Hindlimb muscle (tissue), 1 donor: ENCODE data around the gene RPP40. TPM values are rescaled to one million over a fixed set of nuclear protein-coding genes. Genes with fewer than 3 reads are reported as not detected.
"Not testable (repeated sequence)": the region's sequence is repeated elsewhere in the genome, so short reads cannot be mapped to it uniquely, and the experiment has no call there.

Source experiments
- DNase-seq: peaks from one replicate; pipeline ENCODE4 v3.0.0-alpha.2; 2013
- polyA plus RNA-seq: library from polyadenylated mRNA; unstranded; fragments of 120-200 nt; gene quantifications from one replicate; pipeline ENCODE4 v1.2.1, GENCODE V29; 2013; ENCODE audit not compliant: insufficient read length

The RPP40 gene, protein sequence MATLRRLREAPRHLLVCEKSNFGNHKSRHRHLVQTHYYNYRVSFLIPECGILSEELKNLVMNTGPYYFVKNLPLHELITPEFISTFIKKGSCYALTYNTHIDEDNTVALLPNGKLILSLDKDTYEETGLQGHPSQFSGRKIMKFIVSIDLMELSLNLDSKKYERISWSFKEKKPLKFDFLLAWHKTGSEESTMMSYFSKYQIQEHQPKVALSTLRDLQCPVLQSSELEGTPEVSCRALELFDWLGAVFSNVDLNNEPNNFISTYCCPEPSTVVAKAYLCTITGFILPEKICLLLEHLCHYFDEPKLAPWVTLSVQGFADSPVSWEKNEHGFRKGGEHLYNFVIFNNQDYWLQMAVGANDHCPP
- 13.2 TPM for polyA plus RNA-seq

DNA sequence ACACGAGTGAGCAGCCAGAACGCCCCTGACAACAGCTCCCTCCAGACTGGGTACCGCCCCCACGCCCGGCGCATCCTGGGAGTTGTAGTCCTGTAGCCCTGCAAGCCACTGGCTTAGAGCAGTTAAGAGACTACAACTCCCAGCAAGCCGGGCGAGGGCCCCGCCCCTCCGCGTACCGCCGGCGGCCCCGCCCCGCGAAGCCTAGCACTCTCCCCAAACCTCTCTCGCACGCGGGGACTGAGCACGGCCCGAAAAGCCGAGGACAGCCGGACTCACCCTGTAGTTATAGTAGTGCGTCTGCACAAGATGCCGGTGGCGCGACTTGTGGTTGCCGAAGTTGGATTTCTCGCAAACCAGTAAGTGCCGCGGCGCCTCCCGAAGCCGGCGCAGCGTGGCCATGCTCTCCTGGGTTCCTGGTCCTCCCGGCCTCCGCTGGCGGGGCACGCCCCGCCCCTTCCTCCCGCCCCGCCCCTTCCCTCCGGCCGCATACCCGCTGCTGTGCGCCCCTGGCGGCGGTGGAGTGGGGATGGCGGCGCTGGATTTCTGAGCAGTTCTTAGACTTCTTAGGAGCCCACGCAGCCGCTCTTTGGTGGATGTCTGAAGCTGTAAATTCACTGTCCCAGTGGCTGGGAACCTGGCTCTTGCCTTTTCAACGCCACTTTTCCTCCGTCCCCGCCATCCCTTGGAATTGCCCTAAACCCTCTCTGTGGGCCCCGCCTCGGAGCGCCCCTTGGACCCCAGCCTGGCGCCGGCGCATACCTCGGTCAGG lies at the start of gene RPP40:
Gene RPP40, minus strand, starts transcription at position 434 of the 769 bp plus-strand sequence. Its CDS starts 35 bp downstream, at position 399.
- DNase-seq: peak; percentile 97

DNA sequence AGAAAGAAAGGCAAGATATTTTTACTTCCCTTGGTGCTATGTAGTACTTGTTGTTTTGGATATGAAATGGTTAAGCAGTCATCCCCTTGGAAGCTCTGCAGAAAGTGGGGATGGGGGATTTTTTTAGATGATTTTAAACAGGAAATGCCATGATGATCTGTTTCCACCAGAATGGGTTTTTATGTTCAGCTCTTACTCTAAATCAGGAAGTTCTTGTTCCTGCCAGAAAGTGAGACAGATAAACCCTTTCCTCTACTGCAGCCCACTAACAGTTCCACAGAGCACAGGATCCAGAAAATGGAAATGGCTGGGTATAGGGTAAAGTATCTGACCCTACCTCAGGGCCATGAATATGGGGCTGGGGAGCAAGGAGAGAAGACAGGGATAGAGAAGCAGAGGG lies 49.2 kb upstream of the RPP40 start:
- no peak for DNase-seq

DNA sequence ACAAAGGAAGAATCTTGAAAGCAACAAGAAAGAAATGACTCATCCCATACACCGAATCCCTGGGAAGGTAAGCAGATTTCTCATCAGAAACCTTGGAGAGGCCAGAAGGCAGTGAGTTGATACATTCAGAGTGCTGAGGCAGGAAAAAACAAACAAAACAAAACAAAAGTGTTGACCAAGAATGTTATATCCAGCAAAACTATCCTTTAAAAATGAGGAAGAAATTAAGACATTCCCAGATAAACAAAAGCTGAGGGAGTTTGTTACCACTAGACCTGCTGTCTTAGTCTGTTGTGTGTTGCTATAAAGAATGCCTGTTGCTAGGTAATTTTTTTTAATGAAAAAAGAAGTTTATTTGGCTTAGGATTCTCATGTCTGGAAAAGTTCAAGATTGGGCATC lies 47.6 kb upstream of the RPP40 start:
- DNase-seq: no peak

DNA sequence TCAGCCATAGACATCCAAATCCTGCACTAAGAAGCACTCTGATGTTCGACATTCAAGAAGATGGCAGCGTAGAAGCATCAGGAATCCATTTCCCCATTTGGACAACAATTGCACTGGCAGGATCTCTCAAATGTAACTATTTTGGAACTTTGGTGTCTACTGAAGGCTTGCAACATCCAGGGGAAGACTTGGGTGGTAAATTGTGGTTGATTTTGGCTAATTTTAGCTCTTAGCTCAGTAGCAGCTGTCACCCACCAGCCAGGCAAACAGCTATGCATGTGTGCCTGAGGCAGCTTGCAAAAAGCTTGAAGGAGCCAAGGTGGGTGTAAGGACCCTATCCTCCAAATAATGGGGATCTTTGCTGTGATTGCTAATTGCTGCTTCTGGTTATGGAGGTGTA lies 46.2 kb upstream of the RPP40 start:
- DNase-seq: no peak

DNA sequence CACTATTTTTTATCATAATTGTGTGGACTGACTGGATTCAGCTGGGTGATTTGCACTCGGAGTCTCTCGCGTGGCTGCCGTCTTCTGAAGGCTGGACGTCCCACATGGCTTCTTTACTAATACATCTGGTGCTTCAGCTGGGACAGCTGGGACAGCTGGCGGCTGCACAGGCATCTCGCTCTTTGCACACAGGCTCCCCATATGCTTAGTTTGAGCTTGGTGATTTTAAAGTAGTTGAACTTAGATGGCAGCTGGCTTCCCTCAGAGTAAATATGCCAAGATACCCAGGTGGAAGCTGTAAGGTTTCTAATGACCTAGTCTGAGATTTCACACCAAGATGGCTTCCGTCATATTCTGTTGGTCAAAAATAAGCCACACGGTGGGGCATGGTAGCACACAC lies 42.6 kb upstream of the RPP40 start:
- no peak for DNase-seq

DNA sequence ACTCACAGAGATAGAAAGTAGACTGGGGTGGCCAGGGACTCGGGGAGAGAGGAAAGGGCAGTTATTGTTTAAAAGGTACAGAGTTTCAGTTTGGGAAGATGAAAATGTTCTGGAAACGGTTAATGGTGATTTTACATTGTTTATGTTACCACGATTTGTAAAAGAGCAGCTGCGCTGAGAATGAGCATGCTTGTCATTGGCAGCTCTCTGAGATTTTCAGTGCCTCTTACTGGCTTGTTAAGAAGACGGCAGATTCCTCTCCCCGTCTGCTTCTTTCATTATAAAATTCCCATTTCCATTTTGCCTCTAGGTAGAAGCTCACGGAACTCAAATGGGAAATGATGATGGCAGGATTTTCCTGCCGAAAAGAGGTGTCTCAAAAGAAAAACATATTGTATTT lies 41.6 kb upstream of the RPP40 start:
- DNase-seq: no peak

DNA sequence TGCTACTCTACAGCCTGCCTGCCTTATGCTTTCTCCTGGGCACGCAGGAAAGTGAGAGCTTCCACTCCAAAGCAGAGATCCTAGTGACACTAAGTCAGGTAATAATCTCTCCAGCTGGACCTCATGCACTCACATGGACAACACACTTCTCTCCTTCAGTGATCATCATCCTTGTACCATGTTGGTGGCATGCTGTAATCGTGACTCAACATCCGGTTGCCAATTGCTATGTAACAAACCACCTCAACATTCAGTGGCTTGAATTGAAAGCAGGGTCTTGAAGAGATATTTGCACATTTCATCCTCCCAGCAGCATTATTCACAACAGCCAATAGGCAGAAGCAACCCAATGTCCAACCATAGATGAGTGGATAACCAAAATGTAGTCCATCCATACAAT lies 41.0 kb upstream of the RPP40 start:
- DNase-seq: no peak

DNA sequence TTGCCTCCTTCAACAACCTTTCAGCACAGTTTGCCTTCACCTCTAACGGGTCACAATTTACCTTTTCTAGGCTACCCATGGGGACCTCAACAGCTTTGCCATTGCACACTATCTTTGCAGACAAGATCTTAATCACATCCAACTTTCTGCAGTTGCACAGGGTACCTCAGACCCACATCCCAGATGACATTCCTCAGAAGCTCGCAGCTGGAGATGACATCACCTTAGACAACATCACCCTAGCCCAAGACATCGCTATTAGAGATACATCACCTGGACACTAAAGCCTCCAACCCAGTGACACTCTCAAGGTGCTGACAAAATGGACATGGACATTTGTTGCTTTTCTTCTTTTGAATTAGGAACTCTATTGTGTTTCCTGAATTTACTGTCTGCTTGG lies 38.6 kb upstream of the RPP40 start:
- no peak for DNase-seq

DNA sequence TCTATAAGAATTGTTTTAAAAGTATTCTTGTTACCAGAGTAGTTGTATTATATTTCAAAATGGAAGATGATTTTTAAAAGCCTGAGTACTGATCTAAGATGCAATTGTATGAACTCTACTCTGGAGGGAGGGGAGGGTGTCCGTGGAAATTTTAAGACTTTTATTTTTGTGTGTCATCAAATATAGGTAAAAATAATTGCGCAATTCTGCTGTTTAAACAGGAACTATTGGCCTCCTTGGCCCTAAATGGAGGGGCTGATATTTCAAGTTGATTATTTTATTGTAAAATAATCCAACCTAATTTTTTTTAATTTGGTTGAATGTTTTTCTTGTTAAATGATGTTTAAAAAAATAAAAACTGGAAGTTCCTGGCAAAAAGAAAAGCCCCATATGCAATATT lies 38.1 kb upstream of the RPP40 start:
- DNase-seq: no peak

DNA sequence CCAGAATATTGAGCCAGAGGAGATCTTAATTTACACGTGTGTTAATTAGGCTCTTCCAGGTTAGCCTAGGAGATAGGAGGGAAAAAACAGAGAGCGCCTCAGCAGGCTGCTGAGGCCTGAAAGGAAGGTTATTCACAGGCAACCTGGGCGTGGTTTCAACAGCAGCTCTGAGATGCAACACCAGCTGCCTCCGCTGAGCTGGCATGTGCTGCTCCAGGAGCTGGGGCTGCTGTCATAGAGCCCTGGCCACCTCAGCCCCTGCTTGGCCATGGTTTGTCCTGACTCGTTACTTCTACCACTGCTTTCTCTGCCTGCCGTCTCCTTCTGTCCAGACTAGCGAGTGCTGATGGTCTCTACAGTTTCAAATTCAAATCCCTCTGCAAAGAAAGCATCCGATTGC lies 32.4 kb upstream of the RPP40 start:
- DNase-seq: no peak

DNA sequence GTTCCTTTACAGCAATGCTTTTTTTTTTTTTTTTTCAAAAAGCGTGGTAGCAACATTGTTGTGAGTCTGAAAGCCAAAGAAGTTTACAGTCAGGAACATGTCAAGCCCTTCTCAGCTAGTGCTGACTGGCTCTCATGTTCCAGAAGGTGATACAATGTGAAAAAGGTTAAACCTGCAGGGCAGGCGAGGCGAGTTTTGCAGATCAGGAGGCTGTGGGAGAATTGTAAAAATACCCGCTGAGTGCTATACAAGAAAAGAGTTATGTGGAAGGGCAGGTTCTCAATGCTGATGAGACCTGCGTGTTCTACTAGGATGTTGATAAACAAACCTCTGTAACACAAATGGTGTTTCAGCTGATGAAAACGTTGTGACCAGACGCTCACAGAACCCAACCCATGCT lies 30.9 kb upstream of the RPP40 start:
- no peak for DNase-seq

DNA sequence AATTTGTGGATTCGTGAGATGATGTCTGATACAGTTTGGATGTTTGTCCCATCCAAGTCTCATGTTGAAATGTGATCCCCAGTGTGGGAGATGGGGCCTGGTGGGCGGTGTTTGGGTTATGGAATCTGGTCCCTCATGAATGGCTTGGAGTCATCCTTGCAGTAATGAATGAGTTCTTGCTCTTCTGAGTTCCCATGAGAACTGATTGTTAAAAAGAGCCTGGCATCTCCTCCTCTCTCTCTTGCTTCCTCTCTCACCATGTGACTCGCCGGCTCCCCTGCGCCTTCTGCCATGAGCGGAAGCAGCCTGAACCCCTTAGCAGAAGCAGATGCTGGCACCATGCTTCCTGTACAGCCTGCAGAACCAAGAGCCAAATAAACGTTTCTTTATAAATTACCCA lies 30.5 kb upstream of the RPP40 start:
- no peak for DNase-seq

DNA sequence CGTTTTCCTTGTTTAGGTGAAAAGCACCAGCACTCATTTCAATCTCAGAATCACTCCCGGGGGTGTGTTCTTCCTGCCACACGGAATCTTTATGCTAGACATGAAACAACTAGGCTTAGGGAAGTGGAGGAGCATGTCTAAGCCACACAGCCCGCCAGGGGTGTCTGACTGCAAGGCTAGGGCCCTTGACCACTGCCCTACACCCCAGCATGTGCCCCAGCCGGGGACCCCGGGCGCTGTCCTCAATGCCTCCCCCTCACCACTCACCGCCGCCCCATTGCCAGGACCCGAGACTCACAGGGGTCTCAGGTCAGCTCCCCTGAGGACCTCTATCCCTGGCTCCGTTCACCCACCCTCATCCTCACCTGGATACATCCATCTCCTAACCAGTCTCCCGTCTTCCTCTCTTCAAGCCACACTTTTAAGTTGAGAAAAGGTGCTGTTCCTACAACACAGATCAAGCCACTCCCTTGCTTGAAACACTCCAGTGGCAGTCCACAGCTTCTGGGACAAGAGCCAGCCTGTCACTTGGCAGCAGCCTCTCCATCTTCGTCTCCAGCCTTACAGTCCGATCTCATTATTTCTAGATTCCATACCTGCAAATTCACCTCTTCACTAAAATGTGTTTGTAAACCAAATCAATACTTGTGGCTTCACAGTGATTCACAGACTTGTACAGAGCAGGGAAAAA lies 29.5 kb upstream of the RPP40 start:
- not testable (repeated sequence) for DNase-seq

DNA sequence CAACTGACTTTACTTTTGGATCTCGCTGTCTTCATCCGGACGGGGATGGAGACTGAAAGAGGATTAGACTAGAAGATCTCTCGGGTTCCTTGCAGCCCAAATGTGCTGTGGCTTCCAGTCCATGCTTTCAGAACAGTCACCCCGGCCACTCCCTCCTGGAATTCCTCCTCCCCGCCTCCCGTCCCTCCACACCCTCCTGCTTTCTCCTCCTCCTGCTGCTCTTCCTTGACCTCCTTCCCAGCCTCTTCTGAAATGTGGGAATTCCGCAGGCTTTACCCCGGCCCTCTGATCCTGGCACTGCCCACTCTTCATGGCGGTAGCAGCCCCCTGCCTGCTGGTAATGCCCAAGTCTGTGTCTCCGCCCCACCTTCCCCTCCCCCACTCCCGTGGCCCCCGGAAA lies 28.9 kb upstream of the RPP40 start:
- not testable (repeated sequence) for DNase-seq

DNA sequence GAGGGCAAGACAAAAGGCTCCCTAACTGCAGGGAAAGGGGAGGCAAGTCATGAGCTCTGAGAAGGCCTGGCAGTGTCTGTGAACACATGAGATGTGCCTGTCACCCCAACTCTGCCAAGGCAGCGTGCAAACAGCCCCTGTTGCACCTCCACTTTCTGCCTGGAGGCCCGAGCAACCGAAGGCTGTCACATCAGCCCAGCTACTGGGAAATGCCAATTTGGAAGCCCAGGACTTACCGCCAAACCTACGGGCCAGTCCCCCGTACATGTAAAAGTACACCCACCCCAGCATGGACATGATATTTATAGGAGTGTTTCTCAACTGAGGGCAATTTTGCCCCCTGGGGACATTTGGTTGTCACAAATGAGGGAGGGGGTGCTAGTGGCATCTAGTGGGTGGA lies 27.3 kb upstream of the RPP40 start:
- no peak for DNase-seq

DNA sequence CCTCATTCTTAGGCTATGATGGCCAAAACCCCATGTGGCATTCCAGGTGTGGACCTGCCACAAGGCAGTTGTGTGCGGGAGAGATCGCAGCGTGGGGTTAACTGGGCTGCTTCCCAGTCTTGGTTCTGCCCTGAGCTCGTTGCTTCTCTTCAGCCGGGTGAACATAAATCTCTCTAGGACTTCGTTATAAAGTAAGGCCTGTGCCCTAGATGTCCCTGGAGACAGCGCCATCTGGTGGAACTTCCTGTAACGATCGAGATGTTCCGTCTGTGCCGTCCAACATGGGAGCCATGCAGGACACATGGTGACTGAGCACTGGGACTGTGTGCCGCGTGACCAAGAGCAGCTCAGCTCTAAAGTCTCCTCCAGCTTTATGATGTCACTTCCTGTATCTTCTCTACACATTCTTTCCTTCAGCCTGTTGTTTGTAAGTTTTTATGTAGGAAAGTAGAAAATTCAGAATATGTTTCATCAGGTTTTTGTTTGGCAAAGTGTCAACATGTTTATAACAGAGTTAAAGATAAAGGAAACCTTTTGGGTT lies 26.8 kb upstream of the RPP40 start:
- peak; percentile 66 for DNase-seq

DNA sequence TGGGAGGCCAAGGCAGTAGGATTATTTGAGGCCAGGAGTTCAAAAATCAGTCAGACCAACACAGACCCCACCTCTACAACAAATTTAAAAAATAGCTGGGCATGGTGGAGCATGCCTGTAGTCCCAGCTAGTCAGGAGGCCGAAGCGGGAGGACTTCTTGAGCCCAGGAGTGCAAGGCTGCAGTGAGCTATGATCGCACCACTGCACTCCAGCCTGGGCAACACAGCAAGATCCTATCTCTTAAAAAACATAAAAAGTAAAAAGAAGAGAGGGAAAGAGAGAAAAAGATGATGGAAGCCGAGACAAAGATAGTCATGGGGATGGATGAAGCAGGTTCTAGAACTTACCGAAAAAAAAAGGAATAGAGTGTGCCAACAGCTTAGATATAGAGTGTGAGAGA lies 25.8 kb upstream of the RPP40 start:
- DNase-seq: no peak

DNA sequence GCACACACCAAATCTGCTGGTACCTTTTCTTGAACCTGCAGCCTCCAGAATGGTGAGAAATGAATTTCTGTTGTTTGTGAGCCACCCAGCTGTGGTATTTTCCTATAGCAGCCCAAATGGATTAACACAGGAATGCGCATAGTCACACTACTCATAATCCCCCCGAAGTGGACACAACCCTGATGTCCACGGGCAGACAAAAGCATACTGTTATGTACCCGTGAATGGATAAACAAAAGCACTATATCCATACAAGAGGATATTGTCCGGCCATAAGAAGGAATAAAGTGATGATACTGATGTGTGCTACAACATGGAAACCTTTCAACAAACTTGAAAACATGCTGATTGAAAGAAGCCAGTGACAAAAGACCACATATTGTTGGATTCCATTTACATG lies 25.1 kb upstream of the RPP40 start:
- DNase-seq: no peak

DNA sequence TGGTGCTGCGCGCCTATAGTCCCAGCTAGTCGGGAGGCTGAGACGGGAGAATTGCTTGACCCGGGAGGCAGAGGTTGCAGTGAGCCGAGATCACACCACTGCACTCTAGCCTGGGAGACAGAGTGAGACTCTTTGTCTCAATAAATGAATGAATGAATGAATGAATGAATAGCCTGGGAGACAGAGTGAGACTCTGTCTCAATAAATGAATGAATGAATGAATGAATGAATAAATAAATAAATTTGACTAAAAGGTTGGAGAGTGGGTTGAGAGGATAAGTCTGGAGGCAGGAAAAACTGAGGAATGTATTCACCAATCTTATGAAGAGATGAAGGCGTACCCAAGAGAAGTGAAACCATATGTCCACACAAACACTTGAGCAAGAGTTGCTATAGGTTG lies 24.5 kb upstream of the RPP40 start:
- DNase-seq: no peak

DNA sequence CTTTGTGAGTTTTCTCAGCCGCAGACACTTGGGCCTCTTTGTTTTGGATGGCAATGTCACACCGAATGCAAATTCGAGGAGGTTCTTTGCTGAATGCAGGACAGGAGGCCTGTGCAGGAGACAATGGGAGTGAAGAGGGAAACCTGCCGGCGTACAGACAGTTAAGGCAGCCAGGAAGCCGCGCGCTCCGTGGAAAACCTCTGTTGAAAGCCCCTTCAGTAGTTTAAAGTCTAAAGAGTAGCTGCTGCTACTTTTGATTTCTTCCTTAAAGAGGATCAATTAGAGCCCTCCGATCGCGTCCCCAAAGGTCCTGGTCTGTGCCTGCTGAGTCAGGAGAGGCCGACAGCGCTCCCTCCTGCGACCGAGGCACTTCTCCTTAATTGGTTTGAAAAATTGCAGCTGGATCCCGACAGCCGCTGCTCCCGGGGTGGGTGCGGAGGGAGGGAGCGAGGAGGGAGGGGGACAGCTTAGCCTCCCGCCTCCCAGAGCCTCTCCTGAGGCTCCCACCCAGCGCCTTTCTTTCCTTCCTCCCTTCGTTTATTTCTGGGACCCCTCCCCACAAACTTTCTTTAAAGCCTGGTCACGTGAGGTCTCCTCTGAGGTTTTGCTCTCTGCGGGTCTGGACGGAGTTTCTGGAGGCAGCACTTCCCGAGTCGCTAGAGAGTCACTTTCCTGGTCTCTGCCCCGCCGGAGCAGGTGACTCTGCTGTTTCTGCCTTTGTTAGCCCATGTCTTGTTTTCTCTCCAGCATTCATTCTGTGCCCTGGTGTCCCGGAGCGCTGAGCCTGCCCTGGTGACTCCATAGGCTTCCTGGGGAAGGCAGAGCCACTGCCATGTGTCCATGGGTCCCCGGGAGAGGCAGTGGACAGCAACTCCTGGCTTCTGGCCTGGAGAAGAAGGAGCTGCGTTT lies 22.3 kb upstream of the RPP40 start:
- DNase-seq: peak; percentile 74

DNA sequence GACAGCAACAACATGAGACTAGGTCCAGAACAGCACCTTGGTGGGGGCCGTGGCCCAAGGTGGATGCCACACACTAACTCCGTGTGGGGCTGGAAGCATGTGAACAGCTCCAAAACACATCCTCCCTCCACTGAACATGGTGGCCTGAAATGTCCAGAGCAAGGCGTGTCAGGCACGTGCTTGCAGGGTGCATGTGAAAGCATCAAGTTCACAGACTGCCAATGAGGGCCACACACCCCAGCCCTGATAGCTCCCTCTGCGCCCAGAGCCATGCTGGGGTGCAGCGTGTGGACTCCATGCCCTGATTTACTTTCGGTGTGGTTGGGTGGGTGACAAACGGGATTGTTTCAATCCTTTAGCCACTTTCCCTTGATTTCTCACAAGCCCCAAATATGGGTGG lies 20.1 kb upstream of the RPP40 start:
- DNase-seq: no peak

DNA sequence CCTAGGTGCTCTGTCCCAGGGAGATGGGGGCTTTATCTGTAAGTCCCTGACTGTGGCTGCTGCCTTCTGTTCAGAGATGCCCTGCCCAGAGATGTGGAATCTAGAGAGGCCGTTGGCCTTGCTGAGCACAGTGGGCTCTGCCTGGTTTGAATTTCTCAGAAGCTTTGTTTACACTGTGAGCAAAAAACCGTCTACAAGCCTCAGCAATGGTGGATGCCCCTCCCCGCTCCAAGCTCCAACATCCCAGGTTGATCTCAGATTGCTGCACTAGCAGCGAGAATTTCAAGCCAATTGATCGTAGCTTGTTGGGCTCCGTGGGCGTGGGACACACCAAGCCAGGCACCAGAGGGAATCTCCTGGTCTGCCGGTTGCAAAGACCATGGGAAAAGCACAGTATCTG lies 16.3 kb upstream of the RPP40 start:
- no peak for DNase-seq
